SK-N-SH (cell line): ENCODE results near the gene ATP6V1G3. TPM values are rescaled to one million over a fixed set of nuclear protein-coding genes. Genes with fewer than 3 reads are reported as not detected.

Experiments
- CTCF ChIA-PET: fragments of 300-600, 350-600 bp; formaldehyde crosslinking; extraction: SDS; loops from one replicate; lab custom pipeline; 2021; lab: Yijun Ruan, JAX
- POLR2A ChIA-PET: fragments of 350-600 bp; sonication (Branson Sonifier 250); formaldehyde crosslinking; extraction: SDS; loops from one replicate; lab custom pipeline; 2020; ENCODE audit warnings: antibody characterized with exemption, inconsistent platforms; lab: Yijun Ruan, JAX
- DNase-seq: peaks from one replicate; pipeline ENCODE4 v3.0.0; 2012
- H2AFZ ChIP-seq: fragments of 200-600 bp; sonication (generic); 2 replicates; pipeline ENCODE4 v1.8.1; 2016; ENCODE audit warnings: antibody characterized with exemption, mild to moderate bottlenecking, low read depth
- H3F3A ChIP-seq: fragments of 200-600 bp; sonication (generic); replicated peaks from 2 replicates; pipeline ENCODE3; 2016; ENCODE audit warnings: antibody characterized with exemption, mild to moderate bottlenecking; ENCODE audit not compliant: insufficient read depth
- H3K27ac ChIP-seq, 2 experiments: fragments of 200-500 bp in 1 of 2; fragments of 200-600 bp in 1 of 2; sonication (Bioruptor generic) in 1 of 2; sonication (generic), shearing (Covaris generic) in 1 of 2; 2 replicates each; pipeline versions ENCODE4 v1.5.1 to v1.6.1; 2014 to 2016; ENCODE audit warnings: low read depth in 2 of 2, inconsistent platforms in 1 of 2, low read length in 1 of 2, mild to moderate bottlenecking in 1 of 2, mixed read lengths in 1 of 2
- H3K27me3 ChIP-seq: fragments of 200-600 bp; sonication (generic), shearing (Covaris generic); 2 replicates; pipeline ENCODE4 v1.6.1; 2016; ENCODE audit warnings: mixed run types; ENCODE audit not compliant: insufficient read depth
- H3K36me3 ChIP-seq, 2 experiments: fragments of 200-500 bp in 1 of 2; fragments of 200-600 bp in 1 of 2; sonication (Bioruptor generic) in 1 of 2; sonication (generic) in 1 of 2; replicated peaks in 1 of 2; 2 replicates each; pipeline versions ENCODE3 to v1.5.1; 2014 to 2016; ENCODE audit warnings: low read length in 1 of 2, mild to moderate bottlenecking in 1 of 2; ENCODE audit not compliant: insufficient read depth in 2 of 2, control insufficient read depth in 1 of 2
- H3K4me1 ChIP-seq, 2 experiments: fragments of 200-500 bp in 1 of 2; fragments of 200-600 bp in 1 of 2; sonication (Bioruptor generic) in 1 of 2; sonication (generic), shearing (Covaris generic) in 1 of 2; 2 replicates each; pipeline versions ENCODE4 v1.5.1 to v1.6.1; 2014 to 2016; ENCODE audit warnings: low read depth in 1 of 2, low read length in 1 of 2, mixed run types in 1 of 2; ENCODE audit not compliant: insufficient read depth in 2 of 2, control insufficient read depth in 1 of 2
- H3K4me2 ChIP-seq: fragments of 200-600 bp; sonication (generic), shearing (Covaris generic); 2 replicates; pipeline ENCODE4 v1.6.1; 2017; ENCODE audit warnings: mixed run types
- H3K4me3 ChIP-seq, 2 experiments: fragments of 200-500 bp in 1 of 2; fragments of 200-600 bp in 1 of 2; sonication (Bioruptor generic) in 1 of 2; sonication (generic), shearing (Covaris generic) in 1 of 2; 2 replicates each; pipeline versions ENCODE4 v1.5.1 to v1.8.1; 2014 to 2016; ENCODE audit warnings: low read depth in 2 of 2, inconsistent platforms in 1 of 2, low read length in 1 of 2, mild to moderate bottlenecking in 1 of 2, mixed read lengths in 1 of 2, moderate library complexity in 1 of 2
- H3K79me2 ChIP-seq: fragments of 200-600 bp; sonication (generic); 2 replicates; pipeline ENCODE4 v1.8.1; 2017; ENCODE audit warnings: mild to moderate bottlenecking; ENCODE audit not compliant: insufficient read depth
- H3K9ac ChIP-seq: fragments of 200-600 bp; sonication (generic); 2 replicates; pipeline ENCODE4 v1.6.1; 2017; ENCODE audit warnings: mixed run types
- H3K9me2 ChIP-seq: fragments of 200-600 bp; sonication (generic); 2 replicates; pipeline ENCODE4 v1.6.1; 2017; ENCODE audit warnings: mixed run types
- H3K9me3 ChIP-seq: fragments of 200-600 bp; sonication (generic); 2 replicates; pipeline ENCODE4 v1.6.1; 2017; ENCODE audit warnings: mixed run types, mild to moderate bottlenecking, moderate library complexity
- H4K20me1 ChIP-seq: fragments of 200-600 bp; sonication (generic); 2 replicates; pipeline ENCODE4 v1.6.1; 2017; ENCODE audit warnings: mild to moderate bottlenecking, mixed run types; ENCODE audit not compliant: insufficient read depth
- CTCF ChIP-seq: fragments of 200-600 bp; sonication (generic); IDR thresholded peaks from 2 replicates; pipeline ENCODE4 v1.6.1; 2017; ENCODE audit warnings: antibody characterized with exemption, mild to moderate bottlenecking, moderate library complexity
- ELF1 ChIP-seq: IDR thresholded peaks from 2 replicates; pipeline ENCODE4 v1.4.0; 2012
- EP300 ChIP-seq, 2 experiments: IDR thresholded peaks; 2 replicates each; pipeline versions ENCODE4 v1.4.0 to v1.6.1; 2012; ENCODE audit warnings: borderline replicate concordance in 1 of 2, low read depth in 1 of 2, low read length in 1 of 2
- EZH2phosphoT487 ChIP-seq: fragments of 200-600 bp; sonication (generic); IDR thresholded peaks from 2 replicates; pipeline ENCODE4 v1.6.1; 2017; ENCODE audit warnings: low read depth, mixed run types, mild to moderate bottlenecking, antibody characterized with exemption, moderate library complexity, borderline replicate concordance
- FOXJ3 ChIP-seq: sonication (generic); formaldehyde crosslinking; IDR thresholded peaks from 2 replicates; pipeline ENCODE4 v1.5.1; 2020; ENCODE audit warnings: mild to moderate bottlenecking, missing genetic modification reagents
- GABPA ChIP-seq: IDR thresholded peaks from 2 replicates; pipeline ENCODE4 v1.4.0; 2012; ENCODE audit warnings: low read depth, mild to moderate bottlenecking
- MAX ChIP-seq: IDR thresholded peaks from 2 replicates; pipeline ENCODE4 v1.4.0; 2012; ENCODE audit warnings: low read depth
- MEF2A ChIP-seq: IDR thresholded peaks from 2 replicates; pipeline ENCODE4 v1.4.0; 2012; ENCODE audit warnings: low read depth, borderline replicate concordance
- NFIC ChIP-seq: IDR thresholded peaks from 2 replicates; pipeline ENCODE4 v1.4.0; 2012; ENCODE audit warnings: borderline replicate concordance
- RXRA ChIP-seq: IDR thresholded peaks from 2 replicates; pipeline ENCODE4 v1.4.0; 2012; ENCODE audit warnings: low read depth, mild to moderate bottlenecking, borderline replicate concordance
- TCF12 ChIP-seq: IDR thresholded peaks from 2 replicates; pipeline ENCODE4 v1.4.0; 2012
- USF1 ChIP-seq: IDR thresholded peaks from 2 replicates; pipeline ENCODE4 v1.4.0; 2012; ENCODE audit warnings: low read depth, borderline replicate concordance
- ZBTB33 ChIP-seq: IDR thresholded peaks from 2 replicates; pipeline ENCODE4 v1.4.0; 2012; ENCODE audit warnings: low read depth, borderline replicate concordance
- WGBS: methylation state at CpG from one replicate; pipeline ENCODE4 v1.1.6; 2017; ENCODE audit warnings: low lambda C conversion rate; 5-methylcytosine and 5-hydroxymethylcytosine counted together
- polyA plus RNA-seq, 3 experiments: library from polyadenylated mRNA; depleted of rRNA; stranded (reverse); fragments of >200 nt; gene quantifications; 2 replicates each; pipeline ENCODE4 v1.2.3, GENCODE V29; 2012

Gene ATP6V1G3
- polyA plus RNA-seq, 1 of the 3 experiments (the other 2 are of a cell fraction), result not detected

DNA sequence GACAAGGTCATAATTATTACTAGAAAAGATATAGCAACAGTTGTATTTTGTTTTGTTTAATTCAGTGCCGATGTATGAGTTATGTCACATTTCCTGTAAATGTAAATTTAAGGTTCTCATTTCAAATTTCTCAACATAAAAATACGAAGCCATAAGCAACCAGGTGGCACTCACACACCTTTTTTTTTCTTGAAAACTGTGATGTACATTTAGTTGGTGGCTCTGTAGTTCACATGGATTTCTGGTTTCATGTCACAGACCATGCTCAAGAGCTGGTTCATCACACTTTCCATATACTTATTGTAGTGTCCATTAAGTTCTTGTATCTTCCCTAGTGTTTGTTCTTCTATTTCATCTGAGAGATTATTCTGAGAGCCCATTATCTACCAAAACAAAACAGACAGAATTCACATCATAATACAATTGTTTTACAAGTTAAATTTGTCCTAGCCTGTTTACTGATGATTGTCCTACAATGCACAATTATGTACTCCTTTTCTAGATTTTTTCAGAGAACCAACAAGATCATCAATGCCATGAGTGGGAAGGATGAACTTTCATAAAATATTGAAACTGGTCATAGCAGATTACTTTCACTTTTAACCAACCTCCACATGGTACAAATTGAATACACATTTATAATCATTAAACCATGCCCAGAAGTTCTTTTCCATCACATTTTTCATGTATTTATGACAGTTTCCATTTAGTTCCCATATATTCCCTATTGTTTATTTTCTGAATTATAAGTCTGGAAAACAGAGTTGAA is 17.1 kb downstream of the ATP6V1G3 start:
- WGBS, result 86% methylated on average over 2 of the region's 2 CpGs
- TF ChIP-seq USF1 (no peak), MAX (no peak), NFIC (no peak), RXRA (no peak), FOXJ3 (CRISPR knock-in tag) (no peak), EZH2phosphoT487 (no peak), TCF12 (no peak), CTCF (no peak)
- CTCF ChIA-PET, result no interaction called here
- Histone ChIP-seq H3K9ac (no peak overlapping the region), H3K27me3 (no peaks in the 10 kb centered on the region), H2AFZ (peak overlapping the region; percentile 27; the same call in 1 of the 2 replicates), H3K4me3 (no peak overlapping the region), H3K9me3 (no peaks in the 10 kb centered on the region), H3K27ac (no peak overlapping the region), H3K79me2 (no peaks in the 10 kb centered on the region), H3K4me2 (no peak overlapping the region), H4K20me1 (no peaks in the 10 kb centered on the region), H3K4me1 (peaks cover 8 to 29% of the 10 kb centered on the region in 2 experiments; a peak in 2 of 4 replicates), H3K9me2 (no peaks in the 10 kb centered on the region), H3F3A (peaks cover 6% of the 10 kb centered on the region), H3K36me3 (no peaks in the 10 kb centered on the region)
- no peak for DNase-seq
- POLR2A ChIA-PET, result no interaction called here

DNA sequence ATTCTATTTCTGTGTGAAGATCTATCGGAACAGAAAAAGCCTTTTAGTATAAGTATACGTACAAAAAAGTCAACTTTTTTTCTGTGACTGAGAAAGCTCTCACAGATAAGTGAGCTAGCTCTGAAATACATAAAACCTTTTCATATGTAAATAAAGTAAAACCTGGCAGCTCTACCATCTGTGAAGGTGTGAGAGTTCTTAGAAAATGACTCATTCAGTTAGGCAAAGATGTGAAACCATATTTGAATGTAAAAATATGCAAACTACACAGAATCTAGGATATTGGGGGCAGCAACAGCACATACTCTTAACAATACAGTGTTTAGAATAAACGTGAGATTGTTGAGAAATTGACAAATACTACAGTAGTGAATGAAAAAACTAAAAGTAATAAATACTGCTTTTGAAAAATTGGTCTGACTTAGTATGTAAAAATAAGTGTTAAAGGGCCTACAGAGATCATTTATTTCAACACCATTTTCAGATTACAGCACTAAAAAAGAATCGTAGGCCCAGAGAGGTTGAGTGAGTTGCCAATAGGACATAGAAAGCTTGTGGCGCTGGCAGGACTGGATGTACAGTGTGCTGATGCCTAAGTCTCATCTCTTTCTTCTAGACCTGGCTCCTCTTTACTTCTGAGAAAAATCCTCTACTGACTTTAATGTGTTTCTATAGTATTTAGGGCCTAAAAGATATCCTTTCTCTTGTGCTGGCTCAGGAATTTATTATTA is 19.8 kb downstream of the ATP6V1G3 start:
- POLR2A ChIA-PET, result no interaction called here
- H2AFZ ChIP-seq, result no peak overlapping the region
- H3K9me3 ChIP-seq, result no peaks in the 10 kb centered on the region
- H3K27ac ChIP-seq, result no peak overlapping the region
- H3F3A ChIP-seq, result no peaks in the 10 kb centered on the region
- TF ChIP-seq ELF1 (no peak), MEF2A (no peak), CTCF (no peak), EP300 (IDR thresholded peaks at IDR 0.05; ENCODE audit: borderline replicate concordance in 1 of 2, low read depth in 1 of 2, low read length in 1 of 2) (no peak), GABPA (no peak), TCF12 (no peak), ZBTB33 (no peak)
- no peak overlapping the region for H3K4me3 ChIP-seq
- peaks cover 0 to 16% of the 10 kb centered on the region in 2 experiments; a peak in 2 of 4 replicates for H3K4me1 ChIP-seq
- WGBS, result 90% methylated on average over 5 of the region's 5 CpGs
- CTCF ChIA-PET, result no interaction called here
- H3K9ac ChIP-seq, result no peak overlapping the region
- no peak for DNase-seq
- no peaks in the 10 kb centered on the region for H3K27me3 ChIP-seq
- no peaks in the 10 kb centered on the region for H4K20me1 ChIP-seq
- H3K79me2 ChIP-seq, result no peaks in the 10 kb centered on the region
- no peaks in the 10 kb centered on the region for H3K36me3 ChIP-seq
- H3K9me2 ChIP-seq, result no peaks in the 10 kb centered on the region
- no peak overlapping the region for H3K4me2 ChIP-seq
